ENCODE data around the gene CCNY.

Gene CCNY

DNA sequence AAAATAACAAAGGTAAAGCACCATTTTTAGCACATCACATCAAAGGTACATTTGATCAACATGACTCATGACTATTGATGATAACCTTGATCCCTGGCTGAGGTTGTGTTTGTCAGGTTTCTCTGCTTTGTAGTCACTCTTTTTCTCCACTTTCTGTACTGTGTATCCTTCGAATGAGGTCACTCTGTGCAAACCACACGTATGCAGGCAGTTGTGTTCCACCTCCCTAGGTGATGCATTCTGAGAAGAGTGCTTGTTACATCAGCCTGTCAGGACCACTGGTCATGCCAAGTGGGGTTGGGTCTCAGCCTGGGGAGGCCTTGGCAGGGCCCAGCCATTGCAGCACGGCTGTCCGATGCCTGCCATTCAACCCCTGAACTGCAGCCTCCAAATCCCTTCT is 206.0 kb downstream of the CCNY start:
- TF ChIP-seq, protein P1, sequence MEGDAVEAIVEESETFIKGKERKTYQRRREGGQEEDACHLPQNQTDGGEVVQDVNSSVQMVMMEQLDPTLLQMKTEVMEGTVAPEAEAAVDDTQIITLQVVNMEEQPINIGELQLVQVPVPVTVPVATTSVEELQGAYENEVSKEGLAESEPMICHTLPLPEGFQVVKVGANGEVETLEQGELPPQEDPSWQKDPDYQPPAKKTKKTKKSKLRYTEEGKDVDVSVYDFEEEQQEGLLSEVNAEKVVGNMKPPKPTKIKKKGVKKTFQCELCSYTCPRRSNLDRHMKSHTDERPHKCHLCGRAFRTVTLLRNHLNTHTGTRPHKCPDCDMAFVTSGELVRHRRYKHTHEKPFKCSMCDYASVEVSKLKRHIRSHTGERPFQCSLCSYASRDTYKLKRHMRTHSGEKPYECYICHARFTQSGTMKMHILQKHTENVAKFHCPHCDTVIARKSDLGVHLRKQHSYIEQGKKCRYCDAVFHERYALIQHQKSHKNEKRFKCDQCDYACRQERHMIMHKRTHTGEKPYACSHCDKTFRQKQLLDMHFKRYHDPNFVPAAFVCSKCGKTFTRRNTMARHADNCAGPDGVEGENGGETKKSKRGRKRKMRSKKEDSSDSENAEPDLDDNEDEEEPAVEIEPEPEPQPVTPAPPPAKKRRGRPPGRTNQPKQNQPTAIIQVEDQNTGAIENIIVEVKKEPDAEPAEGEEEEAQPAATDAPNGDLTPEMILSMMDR (IDR thresholded peaks at IDR 0.05; ENCODE audit: low read depth, low read length, poor library complexity, severe bottlenecking) = no peak
- TF ChIP-seq EZH2phosphoT487 (IDR thresholded peaks at IDR 0.05; ENCODE audit: borderline replicate concordance, low read length) = no peak
- Histone ChIP-seq H3K9me2 (replicated peaks; ENCODE audit: control insufficient read depth, low read length) (no peaks in the 10 kb centered on the region), H3K4me3 (ENCODE audit: low read length) (no peak overlapping the region), H3K27ac (ENCODE audit: low read depth, low read length) (no peak overlapping the region), H3K79me2 (ENCODE audit: control insufficient read depth, low read length) (no peaks in the 10 kb centered on the region), H3F3A (ENCODE audit: control insufficient read depth, insufficient read depth) (no peaks in the 10 kb centered on the region), H3K4me2 (ENCODE audit: low read length) (no peak overlapping the region), H3K9me3 (ENCODE audit: control insufficient read depth, insufficient read depth, low read length) (no peaks in the 10 kb centered on the region), H4K20me1 (ENCODE audit: control insufficient read depth, insufficient read depth, low read depth, low read length) (no peaks in the 10 kb centered on the region), H3K4me1 (ENCODE audit: control insufficient read depth, low read length) (peaks cover 4% of the 10 kb centered on the region; the same call in 1 of the 2 replicates), H3K36me3 (ENCODE audit: control insufficient read depth, low read length) (peaks cover 11% of the 10 kb centered on the region; the same call in 1 of the 2 replicates), H3K27me3 (ENCODE audit: control insufficient read depth, low read length) (no peaks in the 10 kb centered on the region)

DNA sequence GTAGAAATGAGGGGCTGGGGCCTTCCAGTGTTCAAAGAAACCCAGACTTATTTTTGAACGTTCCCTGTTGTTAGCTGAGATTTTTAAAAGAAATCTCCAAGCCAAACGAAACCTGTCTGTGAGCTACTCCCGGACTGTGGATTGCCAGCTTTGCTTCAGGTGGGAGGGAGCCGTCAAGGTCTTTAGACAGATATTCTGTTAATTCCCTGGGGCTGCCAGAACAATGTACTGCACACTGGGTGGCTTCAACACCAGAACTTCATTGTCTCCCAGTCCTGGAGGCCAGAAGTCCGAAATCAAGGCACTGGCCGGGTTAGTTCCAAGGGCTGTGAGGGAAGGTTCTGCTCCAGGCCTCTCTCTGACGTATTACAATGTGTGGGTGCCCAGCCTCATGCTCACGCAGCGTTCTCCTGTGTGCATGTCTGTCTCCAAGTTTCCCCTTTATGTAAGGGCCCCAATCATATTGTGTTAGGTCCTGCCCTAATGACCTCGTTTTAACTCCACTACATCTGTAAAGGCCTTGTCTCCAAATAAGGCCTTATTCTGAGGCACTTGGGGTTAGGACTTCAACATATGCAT is 208.9 kb downstream of the CCNY start:
- peaks cover 9% of the 10 kb centered on the region; the same call in 1 of the 2 replicates for H3K36me3 ChIP-seq (ENCODE audit: control insufficient read depth, low read length)
- H3K79me2 ChIP-seq (ENCODE audit: control insufficient read depth, low read length) = no peaks in the 10 kb centered on the region
- no peaks in the 10 kb centered on the region for H3K9me2 ChIP-seq (replicated peaks; ENCODE audit: control insufficient read depth, low read length)
- no peak overlapping the region for H3K4me2 ChIP-seq (ENCODE audit: low read length)
- H4K20me1 ChIP-seq (ENCODE audit: control insufficient read depth, insufficient read depth, low read depth, low read length) = no peaks in the 10 kb centered on the region
- H3K27me3 ChIP-seq (ENCODE audit: control insufficient read depth, low read length) = no peaks in the 10 kb centered on the region
- TF ChIP-seq, protein P1 (IDR thresholded peaks at IDR 0.05; ENCODE audit: low read depth, low read length, poor library complexity, severe bottlenecking) = no peak
- H3K4me1 ChIP-seq (ENCODE audit: control insufficient read depth, low read length) = peaks cover 4% of the 10 kb centered on the region; the same call in 1 of the 2 replicates
- no peaks in the 10 kb centered on the region for H3F3A ChIP-seq (ENCODE audit: control insufficient read depth, insufficient read depth)
- no peak overlapping the region for H3K4me3 ChIP-seq (ENCODE audit: low read length)
- H3K9me3 ChIP-seq (ENCODE audit: control insufficient read depth, insufficient read depth, low read length) = no peaks in the 10 kb centered on the region
- no peak overlapping the region for H3K27ac ChIP-seq (ENCODE audit: low read depth, low read length)

DNA sequence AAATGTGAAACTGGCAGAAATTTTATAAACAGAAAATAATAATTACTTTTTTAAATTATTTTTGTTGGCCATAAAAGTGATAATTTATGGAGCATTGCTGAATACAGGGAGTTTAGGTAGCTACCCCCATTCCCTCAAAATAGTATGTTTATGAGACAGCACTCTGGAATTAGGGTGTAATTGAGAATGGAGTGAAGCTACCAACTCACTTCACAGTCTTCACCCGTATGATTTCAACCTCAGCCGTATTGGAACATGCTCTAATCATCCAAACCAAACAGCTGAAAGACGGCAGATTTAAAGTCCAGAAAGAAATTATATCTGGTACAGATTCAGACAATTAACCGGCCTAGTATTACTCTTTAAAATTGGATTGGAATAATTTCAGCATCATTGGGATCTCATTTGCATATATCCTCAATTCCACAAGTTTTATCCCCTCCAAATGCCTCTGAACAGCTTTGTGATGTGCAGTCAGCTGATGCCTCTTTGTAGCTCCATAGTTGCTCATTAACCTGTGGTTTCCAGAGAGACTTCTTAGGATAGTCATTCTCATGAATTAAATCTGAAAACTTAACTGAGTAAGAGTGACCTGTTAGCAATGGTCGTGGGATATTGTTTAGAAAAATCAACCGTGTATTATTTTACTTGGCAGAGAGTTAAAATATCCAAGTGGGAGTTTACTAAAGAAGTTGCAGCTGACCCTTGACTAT is 209.7 kb downstream of the CCNY start:
- H3K9me3 ChIP-seq (ENCODE audit: control insufficient read depth, insufficient read depth, low read length) = no peaks in the 10 kb centered on the region
- H3K4me3 ChIP-seq (ENCODE audit: low read length) = no peak overlapping the region
- H4K20me1 ChIP-seq (ENCODE audit: control insufficient read depth, insufficient read depth, low read depth, low read length) = no peaks in the 10 kb centered on the region
- H3K27me3 ChIP-seq (ENCODE audit: control insufficient read depth, low read length) = no peaks in the 10 kb centered on the region
- peaks cover 4% of the 10 kb centered on the region; the same call in 1 of the 2 replicates for H3K4me1 ChIP-seq (ENCODE audit: control insufficient read depth, low read length)
- H3K4me2 ChIP-seq (ENCODE audit: low read length) = no peak overlapping the region
- H3K36me3 ChIP-seq (ENCODE audit: control insufficient read depth, low read length) = peaks cover 9% of the 10 kb centered on the region; the same call in 1 of the 2 replicates
- TF ChIP-seq EZH2phosphoT487 (IDR thresholded peaks at IDR 0.05; ENCODE audit: borderline replicate concordance, low read length) = no peak
- TF ChIP-seq, protein P1 (IDR thresholded peaks at IDR 0.05; ENCODE audit: low read depth, low read length, poor library complexity, severe bottlenecking) = no peak
- no peaks in the 10 kb centered on the region for H3K9me2 ChIP-seq (replicated peaks; ENCODE audit: control insufficient read depth, low read length)
- H3F3A ChIP-seq (ENCODE audit: control insufficient read depth, insufficient read depth) = no peaks in the 10 kb centered on the region
- H3K79me2 ChIP-seq (ENCODE audit: control insufficient read depth, low read length) = no peaks in the 10 kb centered on the region
- no peak overlapping the region for H3K27ac ChIP-seq (ENCODE audit: low read depth, low read length)

Data from DOHH2 (cell line).